PC-3 (cell line): ENCODE data around the gene PSEN2.

Source experiments
- EZH2 ChIP-seq: fragments of 300-600 bp; sonication (generic); IDR thresholded peaks from one replicate; pipeline ENCODE4 v1.6.1; 2017; ENCODE audit warnings: antibody characterized with exemption, mild to moderate bottlenecking, low read length; ENCODE audit not compliant: unreplicated experiment
- EZH2phosphoT487 ChIP-seq: fragments of 300-600 bp; sonication (generic); IDR thresholded peaks from 2 replicates; pipeline ENCODE4 v1.6.1; 2018; ENCODE audit warnings: mild to moderate bottlenecking, antibody characterized with exemption, low read length, borderline replicate concordance
- TF ChIP-seq, protein P1 (sequence below): fragments of 300-600 bp; sonication (generic); conservative IDR thresholded peaks from 2 replicates; pipeline ENCODE4 v1.5.1; 2017; ENCODE audit warnings: antibody characterized with exemption, low read depth, mild to moderate bottlenecking, low read length

DNA sequence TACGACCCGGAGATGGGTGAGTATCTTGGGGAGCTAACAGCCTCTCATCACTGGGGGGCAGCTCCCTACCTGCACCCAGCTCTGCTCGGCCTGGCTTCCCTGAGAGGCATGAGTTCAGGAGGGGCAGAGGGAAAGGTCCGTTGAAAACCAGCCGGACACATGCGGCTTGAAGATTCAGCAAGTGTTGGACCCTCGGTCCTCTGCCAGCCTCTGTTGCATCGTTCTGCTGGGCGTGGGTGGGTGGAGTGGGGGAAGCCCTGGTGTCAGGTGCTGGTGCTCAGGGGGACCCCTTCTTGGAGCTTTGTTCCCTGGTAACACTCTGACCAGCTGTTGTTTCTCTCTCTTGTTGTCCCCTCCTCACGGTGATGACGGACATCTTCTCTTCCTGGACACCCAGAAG lies 20.9 kb downstream of the PSEN2 start:
- TF ChIP-seq, protein P1, sequence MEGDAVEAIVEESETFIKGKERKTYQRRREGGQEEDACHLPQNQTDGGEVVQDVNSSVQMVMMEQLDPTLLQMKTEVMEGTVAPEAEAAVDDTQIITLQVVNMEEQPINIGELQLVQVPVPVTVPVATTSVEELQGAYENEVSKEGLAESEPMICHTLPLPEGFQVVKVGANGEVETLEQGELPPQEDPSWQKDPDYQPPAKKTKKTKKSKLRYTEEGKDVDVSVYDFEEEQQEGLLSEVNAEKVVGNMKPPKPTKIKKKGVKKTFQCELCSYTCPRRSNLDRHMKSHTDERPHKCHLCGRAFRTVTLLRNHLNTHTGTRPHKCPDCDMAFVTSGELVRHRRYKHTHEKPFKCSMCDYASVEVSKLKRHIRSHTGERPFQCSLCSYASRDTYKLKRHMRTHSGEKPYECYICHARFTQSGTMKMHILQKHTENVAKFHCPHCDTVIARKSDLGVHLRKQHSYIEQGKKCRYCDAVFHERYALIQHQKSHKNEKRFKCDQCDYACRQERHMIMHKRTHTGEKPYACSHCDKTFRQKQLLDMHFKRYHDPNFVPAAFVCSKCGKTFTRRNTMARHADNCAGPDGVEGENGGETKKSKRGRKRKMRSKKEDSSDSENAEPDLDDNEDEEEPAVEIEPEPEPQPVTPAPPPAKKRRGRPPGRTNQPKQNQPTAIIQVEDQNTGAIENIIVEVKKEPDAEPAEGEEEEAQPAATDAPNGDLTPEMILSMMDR, result no peak
- TF ChIP-seq EZH2 (no peak), EZH2phosphoT487 (no peak)
